Motor neuron (in vitro differentiated cells): ENCODE measurements around the gene PCDHB7. TPM values are rescaled to one million over a fixed set of nuclear protein-coding genes. Genes with fewer than 3 reads are reported as not detected.
"Not testable (repeated sequence)": the region's sequence is repeated elsewhere in the genome, so short reads cannot be mapped to it uniquely, and the experiment has no call there.

Source experiments
- ATAC-seq, 8 experiments: fragments of 200-7000 bp; cut with Tn5 transposase; replicated peaks in 6 of 8; 2 replicates each; pipeline ENCODE4 v1.8.0; 2021; ENCODE audit warnings: mild to moderate bottlenecking in 8 of 8, moderate library complexity in 8 of 8
- H3K27ac ChIP-seq, 2 donors: fragments of 250-450 bp; sonication (Bioruptor Pico); 2 replicates each; pipeline ENCODE4 v1.9.0; 2021; ENCODE audit warnings: antibody characterized with exemption in 2 of 2, mild to moderate bottlenecking in 2 of 2, moderate library complexity in 1 of 2
- H3K4me1 ChIP-seq, 2 donors: fragments of 250-450 bp; sonication (Bioruptor Pico); replicated peaks in 1 of 2; 2 replicates each; pipeline ENCODE4 v1.6.1; 2021; ENCODE audit warnings: antibody characterized with exemption in 2 of 2, mild to moderate bottlenecking in 2 of 2, moderate library complexity in 1 of 2
- H3K4me3 ChIP-seq, 5 donors: fragments of 250-450 bp; sonication (Bioruptor Pico); 2 replicates each; pipeline ENCODE4 v1.9.0; 2021; ENCODE audit warnings: antibody characterized with exemption in 5 of 5, mild to moderate bottlenecking in 5 of 5, moderate library complexity in 4 of 5
- WGBS, 10 experiments: fragments of 450-650 bp; shearing (Covaris generic); methylation state at CpG; one replicate each; pipeline ENCODE4 v1.0.0; 2022; 5-methylcytosine and 5-hydroxymethylcytosine counted together
- in situ Hi-C, 9 experiments: fragments of 400-800 bp; cut with MboI; loops; one replicate each; pipeline ENCODE4 v1.15.0; 2021; ENCODE audit warnings: low sequenced_read_pairs in 9 of 9, low pct_unique_long_range_greater_than_20kb in 2 of 9; ENCODE audit not compliant: unreplicated experiment in 9 of 9
- total RNA-seq, 8 experiments: library from RNA; unstranded; fragments of 300-600 nt; gene quantifications; 2 replicates each; pipeline versions ENCODE4 v1.2.3 to v1.2.4, GENCODE V29; 2022

PCDHB7 gene
- total RNA-seq, 8 experiments from 2014 or later = 0.20 to 2.0 (median 0.50) TPM

DNA sequence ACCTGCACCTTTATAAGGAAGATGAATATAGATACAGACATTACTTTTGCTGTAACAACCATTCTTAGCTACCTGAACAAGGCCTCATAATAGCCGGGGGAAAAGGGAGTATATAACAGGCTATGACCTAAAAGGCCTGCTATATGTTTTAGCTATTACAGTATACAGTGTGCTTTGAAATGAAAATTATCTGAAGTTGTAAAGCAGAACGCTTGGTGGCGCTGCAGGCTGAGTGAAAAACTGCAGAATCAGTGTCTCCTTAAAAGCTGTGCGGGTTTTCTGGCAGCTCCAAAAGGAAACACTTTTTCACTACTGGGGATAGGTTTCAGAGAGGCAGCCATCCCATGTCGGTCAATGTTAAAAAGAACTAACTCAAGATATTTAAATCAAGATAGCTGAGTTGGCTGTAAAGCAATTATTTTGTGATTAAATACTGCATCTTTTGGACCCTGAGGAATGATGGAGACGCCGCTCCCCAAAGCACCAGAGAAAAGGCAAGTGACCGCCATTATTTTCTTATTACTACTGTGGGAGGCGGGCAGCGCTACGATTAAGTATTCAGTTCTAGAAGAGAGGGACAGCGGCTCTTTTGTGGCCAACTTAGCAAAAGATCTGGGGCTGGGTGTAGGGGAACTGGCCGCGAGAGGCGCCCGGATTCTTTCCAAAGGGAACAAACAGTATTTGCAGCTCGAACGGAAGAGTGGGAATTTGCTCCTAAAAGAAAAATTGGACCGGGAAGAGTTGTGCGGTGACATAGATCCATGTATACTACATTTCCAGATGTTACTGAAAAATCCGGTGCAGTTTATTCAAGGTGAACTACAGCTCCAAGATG is 16.7 kb upstream of the PCDHB7 start:
- peak overlapping the region in 3 of 5 donors; percentile 16 to 30 (median 25) for H3K4me3 ChIP-seq
- ATAC-seq = peak in 3 of 8 experiments; percentile 16 to 40 (median 18)
- H3K27ac ChIP-seq = no peak overlapping the region
- in situ Hi-C loops = loop anchor here in 1 of 9 experiments (25.0 kb wide), 1 partner anchor 107 kb away; no protein-coding TSS in a partner anchor
- no peaks in the 10 kb centered on the region for H3K4me1 ChIP-seq
- WGBS, 10 experiments = 0 to 100% (median 36%) methylated on average over 1 to 21 of the region's 21 CpGs

DNA sequence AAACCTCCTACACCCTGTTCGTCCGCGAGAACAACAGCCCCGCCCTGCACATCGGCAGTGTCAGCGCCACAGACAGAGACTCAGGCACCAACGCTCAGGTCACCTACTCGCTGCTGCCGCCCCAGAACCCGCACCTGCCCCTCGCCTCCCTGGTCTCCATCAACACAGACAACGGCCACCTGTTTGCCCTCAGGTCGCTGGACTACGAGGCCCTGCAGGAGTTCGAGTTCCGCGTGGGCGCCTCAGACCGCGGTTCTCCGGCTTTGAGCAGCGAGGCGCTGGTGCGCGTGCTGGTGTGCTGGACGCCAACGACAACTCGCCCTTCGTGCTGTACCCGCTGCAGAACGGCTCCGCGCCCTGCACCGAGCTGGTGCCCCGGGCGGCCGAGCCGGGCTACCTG is 15.1 kb upstream of the PCDHB7 start:
- not testable (repeated sequence) for H3K4me1 ChIP-seq, H3K4me3 ChIP-seq, ATAC-seq, H3K27ac ChIP-seq
- 60% methylated on average over 3 of the region's 38 CpGs; no CpG with 5 or more reads in 9 of the 10 experiments for WGBS, 10 experiments
- in situ Hi-C loops = loop anchor here in 1 of 9 experiments (25.0 kb wide), 1 partner anchor 105 kb away; no protein-coding TSS in a partner anchor

DNA sequence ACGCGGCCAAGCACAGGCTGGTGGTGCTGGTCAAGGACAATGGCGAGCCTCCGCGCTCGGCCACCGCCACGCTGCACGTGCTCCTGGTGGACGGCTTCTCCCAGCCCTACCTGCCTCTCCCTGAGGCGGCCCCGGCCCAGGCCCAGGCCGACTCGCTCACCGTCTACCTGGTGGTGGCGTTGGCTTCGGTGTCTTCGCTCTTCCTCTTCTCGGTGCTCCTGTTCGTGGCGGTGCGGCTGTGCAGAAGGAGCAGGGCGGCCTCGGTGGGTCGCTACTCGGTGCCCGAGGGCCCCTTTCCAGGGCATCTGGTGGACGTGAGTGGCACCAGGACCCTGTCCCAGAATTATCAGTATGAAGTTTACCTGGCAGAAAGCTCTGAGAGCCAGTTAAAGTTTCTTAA is 14.5 kb upstream of the PCDHB7 start:
- H3K4me1 ChIP-seq, H3K4me3 ChIP-seq, H3K27ac ChIP-seq, ATAC-seq: not testable (repeated sequence)
- in situ Hi-C loops = loop anchor here in 1 of 9 experiments (25.0 kb wide), 1 partner anchor 104 kb away; no protein-coding TSS in a partner anchor
- 20% methylated on average over 1 of the region's 28 CpGs; no CpG with 5 or more reads in 9 of the 10 experiments for WGBS, 10 experiments

DNA sequence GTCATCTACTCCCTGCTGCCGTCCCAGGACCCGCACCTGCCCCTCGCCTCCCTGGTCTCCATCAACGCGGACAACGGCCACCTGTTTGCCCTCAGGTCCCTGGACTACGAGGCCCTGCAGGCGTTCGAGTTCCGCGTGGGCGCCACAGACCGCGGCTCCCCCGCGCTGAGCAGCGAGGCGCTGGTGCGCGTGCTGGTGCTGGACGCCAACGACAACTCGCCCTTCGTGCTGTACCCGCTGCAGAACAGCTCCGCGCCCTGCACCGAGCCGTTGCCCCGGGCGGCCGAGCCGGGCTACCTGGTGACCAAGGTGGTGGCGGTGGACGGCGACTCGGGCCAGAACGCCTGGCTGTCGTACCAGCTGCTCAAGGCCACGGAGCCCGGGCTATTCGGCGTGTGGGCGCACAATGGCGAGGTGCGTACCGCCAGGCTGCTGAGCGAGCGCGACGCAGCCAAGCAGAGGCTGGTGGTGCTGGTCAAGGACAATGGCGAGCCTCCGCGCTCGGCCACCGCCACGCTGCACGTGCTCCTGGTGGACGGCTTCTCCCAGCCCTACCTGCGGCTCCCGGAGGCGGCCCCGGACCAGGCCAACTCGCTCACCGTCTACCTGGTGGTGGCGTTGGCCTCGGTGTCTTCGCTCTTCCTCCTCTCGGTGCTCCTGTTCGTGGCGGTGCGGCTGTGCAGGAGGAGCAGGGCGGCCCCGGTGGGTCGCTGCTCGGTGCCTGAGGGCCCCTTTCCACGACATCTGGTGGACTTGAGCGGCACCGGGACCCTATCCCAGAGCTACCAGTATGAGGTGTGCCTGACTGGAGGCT is 2.1 kb downstream of the PCDHB7 start:
- ATAC-seq = not testable (repeated sequence)
- in situ Hi-C loops = loop anchor here in 5 of 9 experiments (25.0 kb wide), 2 partner anchors 88 to 388 kb away; no protein-coding TSS in a partner anchor

DNA sequence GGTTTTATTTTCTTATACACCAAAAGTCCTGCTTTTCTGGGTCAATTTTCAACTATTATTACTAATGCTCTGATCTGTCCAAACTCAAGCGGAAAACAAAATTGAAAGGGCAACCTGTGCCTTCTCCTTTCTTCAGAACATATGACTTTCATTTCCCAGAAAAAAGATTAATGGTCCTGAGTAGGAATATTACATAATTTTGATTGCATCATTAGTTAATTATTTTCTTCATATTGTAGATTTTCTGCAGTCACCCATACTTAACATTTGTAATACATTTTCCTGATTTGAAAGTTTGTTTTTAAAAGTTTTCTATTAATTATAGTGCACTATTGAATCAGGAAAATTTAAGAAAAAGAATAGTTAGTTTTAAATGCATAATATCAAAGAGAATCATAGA is 3.5 kb downstream of the PCDHB7 start:
- Histone ChIP-seq H3K27ac (no peak overlapping the region), H3K4me3 (no peak overlapping the region), H3K4me1 (no peaks in the 10 kb centered on the region)
- in situ Hi-C loops = loop anchor here in 4 of 9 experiments (25.0 kb wide), 1 partner anchor 386 kb away; no protein-coding TSS in a partner anchor
- WGBS, 10 experiments = 9 to 93% (median 80%) methylated on average over 1 of the region's 1 CpG; no CpG with 5 or more reads in 1 of the 10 experiments
- no peak for ATAC-seq

More for the DNA sequence above, 2.1 kb downstream of the PCDHB7 start:
- not testable (repeated sequence) for H3K4me1 ChIP-seq, H3K4me3 ChIP-seq, H3K27ac ChIP-seq
- 13 to 94% (median 40%) methylated on average over 3 to 15 of the region's 79 CpGs; no CpG with 5 or more reads in 4 of the 10 experiments for WGBS, 10 experiments

DNA sequence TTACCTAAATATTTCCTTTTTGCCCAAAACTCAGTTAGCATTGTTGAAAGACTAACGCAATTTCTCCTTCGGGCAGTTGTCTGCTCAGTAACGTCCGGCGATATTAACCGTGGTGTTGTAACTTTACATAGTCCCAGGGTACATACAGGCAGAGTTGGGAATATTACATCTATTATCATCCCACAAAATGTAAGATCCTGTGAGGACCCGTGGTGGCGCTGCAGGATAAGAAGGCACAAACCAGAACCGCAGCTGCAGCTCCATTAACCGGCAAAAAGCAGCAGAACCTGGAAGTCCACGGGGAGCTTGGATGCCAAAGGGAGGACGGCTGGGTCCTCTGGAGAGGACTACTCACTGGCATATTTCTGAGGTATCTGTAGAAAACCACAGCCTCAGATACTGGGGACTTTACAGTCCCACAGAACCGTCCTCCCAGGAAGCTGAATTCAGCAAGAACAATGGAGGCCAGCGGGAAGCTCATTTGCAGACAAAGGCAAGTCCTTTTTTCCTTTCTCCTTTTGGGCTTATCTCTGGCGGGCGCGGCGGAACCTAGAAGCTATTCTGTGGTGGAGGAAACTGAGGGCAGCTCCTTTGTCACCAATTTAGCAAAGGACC is 5.2 kb downstream of the PCDHB7 start, which contains the start of gene PCDHB8:
Gene PCDHB8 (plus strand): TSS at position 214 of the 615 bp plus-strand sequence. CDS start 245 bp downstream, at position 459.
- in situ Hi-C loops = loop anchor here in 4 of 9 experiments (25.0 kb wide), 1 partner anchor 385 kb away; no protein-coding TSS in a partner anchor
- peak in 4 of 8 experiments; percentile 44 to 92 (median 51) for ATAC-seq
- peak within 1 kb of the TSS in 2 of 5 donors; percentile 26 to 30 for H3K4me3 ChIP-seq
- WGBS, 10 experiments = 7 to 97% (median 34%) methylated on average over 3 to 12 of the region's 18 CpGs
- not testable (repeated sequence) for H3K4me1 ChIP-seq, H3K27ac ChIP-seq

DNA sequence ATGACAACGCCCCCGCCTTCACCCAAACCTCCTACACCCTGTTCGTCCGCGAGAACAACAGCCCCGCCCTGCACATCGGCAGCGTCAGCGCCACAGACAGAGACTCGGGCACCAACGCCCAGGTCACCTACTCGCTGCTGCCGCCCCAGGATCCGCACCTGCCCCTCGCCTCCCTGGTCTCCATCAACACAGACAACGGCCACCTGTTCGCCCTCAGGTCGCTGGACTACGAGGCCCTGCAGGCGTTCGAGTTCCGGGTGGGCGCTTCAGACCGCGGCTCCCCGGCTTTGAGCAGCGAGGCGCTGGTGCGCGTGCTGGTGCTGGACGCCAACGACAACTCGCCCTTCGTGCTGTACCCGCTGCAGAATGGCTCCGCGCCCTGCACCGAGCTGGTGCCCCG is 6.9 kb downstream of the PCDHB7 start:
- in situ Hi-C loops = loop anchor here in 4 of 9 experiments (25.0 kb wide), 1 partner anchor 383 kb away; no protein-coding TSS in a partner anchor
- not testable (repeated sequence) for H3K27ac ChIP-seq, ATAC-seq, H3K4me3 ChIP-seq, H3K4me1 ChIP-seq
- WGBS, 10 experiments = 20 to 96% (median 52%) methylated on average over 2 to 19 of the region's 39 CpGs; no CpG with 5 or more reads in 7 of the 10 experiments

DNA sequence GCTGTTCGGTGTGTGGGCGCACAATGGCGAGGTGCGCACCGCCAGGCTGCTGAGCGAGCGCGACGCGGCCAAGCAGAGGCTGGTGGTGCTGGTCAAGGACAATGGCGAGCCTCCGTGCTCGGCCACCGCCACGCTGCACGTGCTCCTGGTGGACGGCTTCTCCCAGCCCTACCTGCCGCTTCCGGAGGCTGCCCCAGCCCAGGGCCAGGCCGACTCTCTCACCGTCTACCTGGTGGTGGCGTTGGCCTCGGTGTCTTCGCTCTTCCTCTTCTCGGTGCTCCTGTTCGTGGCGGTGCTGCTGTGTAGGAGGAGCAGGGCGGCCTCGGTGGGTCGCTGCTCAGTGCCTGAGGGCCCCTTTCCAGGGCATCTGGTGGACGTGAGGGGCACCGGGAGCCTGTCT is 7.4 kb downstream of the PCDHB7 start:
- not testable (repeated sequence) for H3K4me1 ChIP-seq, H3K27ac ChIP-seq, H3K4me3 ChIP-seq, ATAC-seq
- 8 to 80% (median 9%) methylated on average over 2 to 7 of the region's 32 CpGs; no CpG with 5 or more reads in 7 of the 10 experiments for WGBS, 10 experiments
- in situ Hi-C loops = loop anchor here in 4 of 9 experiments (25.0 kb wide), 1 partner anchor 382 kb away; no protein-coding TSS in a partner anchor

DNA sequence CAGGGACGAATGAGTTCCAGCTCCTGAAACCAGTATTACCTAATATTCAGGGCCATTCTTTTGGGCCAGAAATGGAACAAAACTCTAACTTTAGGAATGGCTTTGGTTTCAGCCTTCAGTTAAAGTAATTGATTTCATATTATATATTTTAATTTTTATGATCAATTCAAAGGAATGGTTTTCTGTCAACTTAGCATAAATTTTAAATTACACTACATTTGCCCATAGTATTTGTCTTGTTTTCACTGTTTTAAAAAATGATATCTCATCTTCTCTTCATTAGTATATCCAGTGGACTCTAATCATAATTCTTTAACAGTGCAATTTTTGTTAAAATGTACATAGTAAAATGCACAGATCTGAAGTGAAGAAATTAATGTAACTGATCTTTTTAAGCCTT is 7.9 kb downstream of the PCDHB7 start:
- H3K4me1 ChIP-seq = no peaks in the 10 kb centered on the region
- no peak overlapping the region for H3K27ac ChIP-seq
- 0 to 80% (median 33%) methylated on average over 1 of the region's 1 CpG; no CpG with 5 or more reads in 5 of the 10 experiments for WGBS, 10 experiments
- in situ Hi-C loops = loop anchor here in 4 of 9 experiments (25.0 kb wide), 1 partner anchor 382 kb away; no protein-coding TSS in a partner anchor
- H3K4me3 ChIP-seq = no peak overlapping the region
- ATAC-seq = no peak

DNA sequence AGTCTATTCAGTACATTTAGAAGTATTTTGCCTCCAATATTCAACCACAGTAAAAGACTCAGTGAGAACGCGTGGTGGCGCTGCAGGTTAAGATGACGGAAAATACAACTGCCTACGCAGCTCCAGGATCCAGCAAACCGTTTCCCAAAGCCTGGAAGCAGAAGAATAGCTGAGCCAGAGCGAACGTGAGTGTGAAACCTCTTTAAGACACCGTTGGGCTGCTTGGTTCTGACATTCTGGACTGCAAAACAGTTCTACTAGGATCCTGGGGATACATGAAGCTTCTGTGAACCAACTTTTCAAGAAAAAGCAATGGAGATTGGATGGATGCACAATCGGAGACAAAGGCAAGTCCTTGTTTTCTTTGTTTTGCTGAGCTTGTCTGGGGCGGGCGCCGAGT is 9.8 kb downstream of the PCDHB7 start, which contains the start of gene PCDHB16:
Gene PCDHB16 (plus strand): TSS at position 140 of the 400 bp plus-strand sequence. CDS start 173 bp downstream, at position 313.
- in situ Hi-C loops = loop anchor here in 4 of 9 experiments (25.0 kb wide), 1 partner anchor 380 kb away; no protein-coding TSS in a partner anchor
- WGBS, 10 experiments = 6 to 72% (median 26%) methylated on average over 3 to 13 of the region's 13 CpGs; no CpG with 5 or more reads in 2 of the 10 experiments
- Histone ChIP-seq H3K4me3 (peak within 1 kb of the TSS; percentile 4 to 31 (median 30)), H3K4me1 (no peaks in the 10 kb centered on the region), H3K27ac (no peak within 1 kb of the TSS)
- ATAC-seq = peak in 7 of 8 experiments; percentile 28 to 84 (median 57)

DNA sequence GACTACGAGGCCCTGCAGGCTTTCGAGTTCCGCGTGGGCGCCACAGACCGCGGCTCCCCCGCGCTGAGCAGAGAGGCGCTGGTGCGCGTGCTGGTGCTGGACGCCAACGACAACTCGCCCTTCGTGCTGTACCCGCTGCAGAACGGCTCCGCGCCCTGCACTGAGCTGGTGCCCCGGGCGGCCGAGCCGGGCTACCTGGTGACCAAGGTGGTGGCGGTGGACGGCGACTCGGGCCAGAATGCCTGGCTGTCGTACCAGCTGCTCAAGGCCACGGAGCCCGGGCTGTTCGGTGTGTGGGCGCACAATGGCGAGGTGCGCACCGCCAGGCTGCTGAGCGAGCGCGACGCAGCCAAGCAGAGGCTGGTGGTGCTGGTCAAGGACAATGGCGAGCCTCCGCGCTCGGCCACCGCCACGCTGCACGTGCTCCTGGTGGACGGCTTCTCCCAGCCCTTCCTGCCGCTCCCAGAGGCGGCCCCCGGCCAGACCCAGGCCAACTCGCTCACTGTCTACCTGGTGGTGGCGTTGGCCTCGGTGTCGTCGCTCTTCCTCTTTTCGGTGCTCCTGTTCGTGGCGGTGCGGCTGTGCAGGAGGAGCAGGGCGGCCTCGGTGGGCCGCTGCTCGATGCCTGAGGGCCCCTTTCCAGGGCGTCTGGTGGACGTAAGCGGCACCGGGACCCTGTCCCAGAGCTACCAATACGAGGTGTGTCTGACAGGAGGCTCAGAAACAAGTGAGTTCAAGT is 11.8 kb downstream of the PCDHB7 start:
- in situ Hi-C loops = loop anchor here in 4 of 9 experiments (25.0 kb wide), 1 partner anchor 378 kb away; no protein-coding TSS in a partner anchor
- 0 to 70% (median 5%) methylated on average over 1 to 7 of the region's 69 CpGs; no CpG with 5 or more reads in 6 of the 10 experiments for WGBS, 10 experiments
- not testable (repeated sequence) for H3K4me1 ChIP-seq, H3K27ac ChIP-seq, H3K4me3 ChIP-seq, ATAC-seq
